Gastrocnemius medialis (tissue), 4 donors: ENCODE results near the gene MYOD1. TPM values are rescaled to one million over a fixed set of nuclear protein-coding genes. Genes with fewer than 3 reads are reported as not detected.

Source experiments
- ATAC-seq, 2 donors: fragments of 150-250 bp; one replicate each; pipeline ENCODE4 v1.9.1; 2016
- DNase-seq, 2 donors: peaks; one replicate each; pipeline ENCODE4 v3.0.0-alpha.2; 2019
- H3K27ac ChIP-seq, 4 donors: fragments of 200-600 bp; sonication (generic); 1 replicate in 1 of 4; 2 replicates in 3 of 4; pipeline ENCODE4 v1.5.1; 2016 to 2018; ENCODE audit warnings: mild to moderate bottlenecking in 2 of 4, moderate library complexity in 1 of 4
- H3K27me3 ChIP-seq, 3 donors: fragments of 200-600 bp; sonication (generic) in 2 of 3; 1 replicate in 1 of 3; 2 replicates in 2 of 3; pipeline versions ENCODE4 v1.5.1 to v1.6.0; 2016 to 2019; ENCODE audit warnings: mild to moderate bottlenecking in 1 of 3, moderate library complexity in 1 of 3
- H3K36me3 ChIP-seq, 2 donors: fragments of 200-600 bp; sonication (generic) in 1 of 2; one replicate each; pipeline ENCODE4 v1.5.1; 2017 to 2018
- H3K4me1 ChIP-seq, 2 donors: fragments of 200-600 bp; sonication (generic) in 1 of 2; one replicate each; pipeline ENCODE4 v1.5.1; 2016 to 2017; ENCODE audit warnings: mild to moderate bottlenecking in 2 of 2
- H3K4me3 ChIP-seq, 4 donors: fragments of 200-600 bp; sonication (generic) in 3 of 4; 1 replicate in 1 of 4; 2 replicates in 3 of 4; pipeline ENCODE4 v1.5.1; 2016 to 2019; ENCODE audit warnings: mild to moderate bottlenecking in 2 of 4
- H3K9me3 ChIP-seq, 3 donors: fragments of 200-600 bp; sonication (generic) in 2 of 3; 1 replicate in 1 of 3; 2 replicates in 2 of 3; pipeline ENCODE4 v1.5.1; 2016 to 2019
- CTCF ChIP-seq, 5 experiments: fragments of 450-650 bp in 3 of 5; fragments of 200-600 bp in 2 of 5; sonication (generic) in 2 of 5; IDR thresholded peaks in 4 of 5; conservative IDR thresholded peaks in 1 of 5; 1 replicate in 4 of 5; 2 replicates in 1 of 5; pipeline ENCODE4 v1.5.1; 2016 to 2019; ENCODE audit warnings: antibody characterized with exemption in 5 of 5, mild to moderate bottlenecking in 3 of 5, moderate library complexity in 3 of 5
- POLR2A ChIP-seq, 2 donors: fragments of 450-650 bp; IDR thresholded peaks; one replicate each; pipeline ENCODE4 v1.6.1; 2017; ENCODE audit warnings: antibody characterized with exemption in 2 of 2, mild to moderate bottlenecking in 2 of 2, moderate library complexity in 2 of 2
- in situ Hi-C, 4 donors: fragments of 200-750 bp; cut with MboI; loops; one replicate each; pipeline versions ENCODE4 v1.15.0 to v1.8.0; 2017; ENCODE audit warnings: low sequenced_read_pairs in 4 of 4
- intact Hi-C: fragments of 100-400 bp; cut with DNase I; formaldehyde crosslinking; loops from one replicate; pipeline ENCODE4 v1.15.1; 2023; ENCODE audit warnings: low total_unique reads
- total RNA-seq, 4 donors: library from RNA; depleted of rRNA; stranded (reverse); fragments of >200 nt; gene quantifications; one replicate each; pipeline versions ENCODE4 v1.1.0 to v1.2.3, GENCODE V29; 2016

MYOD1 gene
- total RNA-seq, 4 donors from 2014 or later = 3.5 to 20.6 (median 10.4) TPM

- Histone ChIP-seq H3K9me3 (no peaks in the 10 kb centered on the region), H3K4me1 (peaks cover 8 to 21% of the 10 kb centered on the region in 2 donors), H3K27me3 (no peaks in the 10 kb centered on the region), H3K36me3 (no peaks in the 10 kb centered on the region), H3K27ac (peak overlapping the region; percentile 93 to 99 (median 96)), H3K4me3 (peak overlapping the region; percentile 61 to 69 (median 65))
- peak in 1 of 2 donors; percentile 5 for ATAC-seq
- no peak for DNase-seq
- intact Hi-C loops = loop anchor here (1.0 kb wide), 1 partner anchor 90 kb away; no protein-coding TSS in a partner anchor
- in situ Hi-C loops = loop anchor here (5.0 to 25.0 kb wide), 4 partner anchors 87 to 334 kb away; partner anchors contain the start of gene KCNJ11 (in 1 of the 4)
- no peak for TF ChIP-seq CTCF (IDR thresholded peaks at IDR 0.05 in 4 of 5, conservative IDR thresholded peaks at IDR 0.05 in 1 of 5)
- no peak for TF ChIP-seq POLR2A (IDR thresholded peaks at IDR 0.05)
Measured at GRCh38 chr11:17721242-17721999, 2.0 kb downstream of the MYOD1 start.

GRCh38 chr11:17722000-17722643 is 2.8 kb downstream of the MYOD1 start:
- no peaks in the 10 kb centered on the region for H3K27me3 ChIP-seq
- peaks cover 8 to 21% of the 10 kb centered on the region in 2 donors for H3K4me1 ChIP-seq
- intact Hi-C loops = loop anchor here (1.0 kb wide), 2 partner anchors 91 to 123 kb away; no protein-coding TSS in a partner anchor
- H3K27ac ChIP-seq = peak overlapping the region; percentile 93 to 99 (median 96)
- peak; percentile 54 to 76 for DNase-seq
- in situ Hi-C loops = loop anchor here (5.0 to 25.0 kb wide), 4 partner anchors 87 to 335 kb away; partner anchors contain the start of gene KCNJ11 (in 1 of the 4)
- peak in 1 of 2 donors; percentile 21 for ATAC-seq
- H3K36me3 ChIP-seq = no peaks in the 10 kb centered on the region
- no peaks in the 10 kb centered on the region for H3K9me3 ChIP-seq
- peak; percentile 52 to 69 (median 57) for TF ChIP-seq CTCF (IDR thresholded peaks at IDR 0.05 in 4 of 5, conservative IDR thresholded peaks at IDR 0.05 in 1 of 5)
- no peak for TF ChIP-seq POLR2A (IDR thresholded peaks at IDR 0.05)
- peak overlapping the region; percentile 61 to 69 (median 65) for H3K4me3 ChIP-seq

GRCh38 chr11:17724020-17724908 is 4.9 kb downstream of the MYOD1 start:
- intact Hi-C loops (no loop called here), in situ Hi-C loops (loop anchor here (5.0 to 25.0 kb wide), 4 partner anchors 89 to 337 kb away; partner anchors contain the start of gene KCNJ11 (in 1 of the 4))
- no peak for DNase-seq

More at GRCh38 chr11:17724020-17724908, 4.9 kb downstream of the MYOD1 start:
- Histone ChIP-seq H3K27me3 (no peaks in the 10 kb centered on the region), H3K27ac (peak overlapping the region in 2 of 4 donors; percentile 7 to 66), H3K4me3 (no peak overlapping the region), H3K4me1 (peaks cover 3 to 13% of the 10 kb centered on the region in 2 donors), H3K9me3 (no peaks in the 10 kb centered on the region), H3K36me3 (no peaks in the 10 kb centered on the region)
- TF ChIP-seq POLR2A (IDR thresholded peaks at IDR 0.05) (no peak), CTCF (IDR thresholded peaks at IDR 0.05 in 4 of 5, conservative IDR thresholded peaks at IDR 0.05 in 1 of 5) (no peak)
- no peak for ATAC-seq
